ENCODE results near the gene SYNJ2. TPM values are rescaled to one million over a fixed set of nuclear protein-coding genes. Genes with fewer than 3 reads are reported as not detected.

SYNJ2 gene
- total and polyA plus RNA-seq, 3 experiments from 2014 or later, result 8.7 to 17.5 (median 16.7) TPM

DNA sequence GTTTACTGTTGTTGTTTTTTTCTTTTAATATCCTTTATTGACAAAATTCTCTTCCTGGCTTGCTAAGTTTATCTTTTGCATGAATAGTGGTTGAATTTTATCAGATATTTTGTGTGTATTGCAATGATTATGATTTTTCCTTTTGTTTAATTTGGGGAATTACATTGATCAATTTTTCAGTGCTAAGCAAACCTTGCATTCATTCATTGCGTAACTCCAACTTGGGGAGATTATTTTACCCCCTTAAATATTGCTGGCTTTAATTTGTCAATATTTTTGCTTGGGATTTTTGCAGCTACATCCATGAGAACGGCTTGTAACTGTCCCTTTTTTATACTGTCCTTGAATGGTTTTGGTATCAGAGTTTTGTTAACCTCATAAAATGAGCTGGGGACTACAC is 123.0 kb downstream of the SYNJ2 start:
- no peaks in the 10 kb centered on the region for H3K27me3 Mint-ChIP-seq
- CTCF ChIA-PET, result no interaction called here
- H3K4me1 Mint-ChIP-seq, result no peaks in the 10 kb centered on the region
- H3K36me3 Mint-ChIP-seq, result peaks cover 5 to 8% (median 5%) of the 10 kb centered on the region in 3 donors
- no peaks in the 10 kb centered on the region for H3K9me3 ChIP-seq (ENCODE audit: low read length)
- POLR2A ChIA-PET, result no interaction called here
- H3K36me3 ChIP-seq (ENCODE audit: insufficient read depth, low read length), result no peaks in the 10 kb centered on the region
- no peak overlapping the region for H3K4me3 ChIP-seq (ENCODE audit: low read length)
- DNase-seq, result no peak
- no peak overlapping the region for H3K27ac Mint-ChIP-seq
- no peaks in the 10 kb centered on the region for H3K4me1 ChIP-seq (ENCODE audit: insufficient read depth, low read length)
- no peaks in the 10 kb centered on the region for H3K27me3 ChIP-seq (ENCODE audit: insufficient read depth, low read length, poor library complexity, severe bottlenecking)
- H3K4me3 Mint-ChIP-seq, result no peak overlapping the region
- no peaks in the 10 kb centered on the region for H3K9me3 Mint-ChIP-seq
- H3K27ac ChIP-seq (ENCODE audit: low read depth, low read length), result no peak overlapping the region

DNA sequence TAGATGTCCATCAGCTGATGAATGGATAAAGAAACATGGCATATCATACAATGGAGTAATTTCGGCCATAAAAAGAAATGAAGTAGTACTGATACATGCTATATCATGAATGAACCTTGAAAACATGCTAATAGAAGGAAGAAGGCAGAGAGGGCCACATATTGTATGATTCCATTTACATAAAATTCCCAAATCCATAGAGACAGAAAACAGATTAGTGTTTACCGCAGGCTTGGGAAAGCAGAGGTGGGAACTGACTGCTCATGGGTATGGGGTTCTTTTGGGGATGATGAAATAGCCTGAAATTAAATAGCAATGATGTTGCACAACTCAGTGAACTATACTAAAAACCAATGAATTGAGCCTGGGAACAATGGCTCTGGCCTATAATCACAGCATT is 128.1 kb downstream of the SYNJ2 start:
- Histone ChIP-seq H3K27me3 (ENCODE audit: insufficient read depth, low read length, poor library complexity, severe bottlenecking) (no peaks in the 10 kb centered on the region), H3K36me3 (ENCODE audit: insufficient read depth, low read length) (no peaks in the 10 kb centered on the region), H3K9me3 (ENCODE audit: low read length) (no peaks in the 10 kb centered on the region), H3K4me3 (ENCODE audit: low read length) (no peak overlapping the region), H3K27ac (ENCODE audit: low read depth, low read length) (no peak overlapping the region), H3K4me1 (ENCODE audit: insufficient read depth, low read length) (no peaks in the 10 kb centered on the region)
- ChIA-PET CTCF (no interaction called here), POLR2A (no interaction called here)
- H3K4me1 Mint-ChIP-seq, result no peaks in the 10 kb centered on the region
- no peak overlapping the region for H3K4me3 Mint-ChIP-seq
- peak overlapping the region in 1 of 8 donors; percentile 3 for H3K27ac Mint-ChIP-seq
- no peak for DNase-seq
- peaks cover 0 to 39% (median 15%) of the 10 kb centered on the region in 3 donors for H3K36me3 Mint-ChIP-seq
- H3K27me3 Mint-ChIP-seq, result no peaks in the 10 kb centered on the region
- no peaks in the 10 kb centered on the region for H3K9me3 Mint-ChIP-seq

GRCh38 chr6:158110986-158111385 is 129.3 kb downstream of the SYNJ2 start:
- H3K9me3 Mint-ChIP-seq, result no peaks in the 10 kb centered on the region
- no peak overlapping the region for H3K4me3 ChIP-seq (ENCODE audit: low read length)
- H3K27me3 Mint-ChIP-seq, result no peaks in the 10 kb centered on the region
- no peaks in the 10 kb centered on the region for H3K4me1 Mint-ChIP-seq
- no peak overlapping the region for H3K27ac Mint-ChIP-seq
- POLR2A ChIA-PET, result no interaction called here
- peaks cover 0 to 45% (median 15%) of the 10 kb centered on the region in 3 donors for H3K36me3 Mint-ChIP-seq
- H3K27me3 ChIP-seq (ENCODE audit: insufficient read depth, low read length, poor library complexity, severe bottlenecking), result no peaks in the 10 kb centered on the region
- no peak for DNase-seq
- H3K27ac ChIP-seq (ENCODE audit: low read depth, low read length), result no peak overlapping the region
- CTCF ChIA-PET, result no interaction called here
- no peak overlapping the region for H3K4me3 Mint-ChIP-seq
- no peaks in the 10 kb centered on the region for H3K9me3 ChIP-seq (ENCODE audit: low read length)
- no peaks in the 10 kb centered on the region for H3K4me1 ChIP-seq (ENCODE audit: insufficient read depth, low read length)
- no peaks in the 10 kb centered on the region for H3K36me3 ChIP-seq (ENCODE audit: insufficient read depth, low read length)

- POLR2A ChIA-PET, result no interaction called here
- Histone ChIP-seq H3K4me3 (ENCODE audit: low read length) (no peak overlapping the region), H3K27ac (ENCODE audit: low read depth, low read length) (no peak overlapping the region), H3K9me3 (ENCODE audit: low read length) (no peaks in the 10 kb centered on the region), H3K4me1 (ENCODE audit: insufficient read depth, low read length) (no peaks in the 10 kb centered on the region), H3K27me3 (ENCODE audit: insufficient read depth, low read length, poor library complexity, severe bottlenecking) (no peaks in the 10 kb centered on the region), H3K36me3 (ENCODE audit: insufficient read depth, low read length) (no peaks in the 10 kb centered on the region)
- CTCF ChIA-PET, result no interaction called here
- Mint-ChIP-seq H3K4me1 (no peaks in the 10 kb centered on the region), H3K9me3 (no peaks in the 10 kb centered on the region), H3K36me3 (peaks cover 0 to 49% (median 21%) of the 10 kb centered on the region in 3 donors), H3K27ac (no peak overlapping the region), H3K4me3 (no peak overlapping the region), H3K27me3 (no peaks in the 10 kb centered on the region)
- no peak for DNase-seq
Measured at GRCh38 chr6:158111987-158112386, 130.3 kb downstream of the SYNJ2 start.

DNA sequence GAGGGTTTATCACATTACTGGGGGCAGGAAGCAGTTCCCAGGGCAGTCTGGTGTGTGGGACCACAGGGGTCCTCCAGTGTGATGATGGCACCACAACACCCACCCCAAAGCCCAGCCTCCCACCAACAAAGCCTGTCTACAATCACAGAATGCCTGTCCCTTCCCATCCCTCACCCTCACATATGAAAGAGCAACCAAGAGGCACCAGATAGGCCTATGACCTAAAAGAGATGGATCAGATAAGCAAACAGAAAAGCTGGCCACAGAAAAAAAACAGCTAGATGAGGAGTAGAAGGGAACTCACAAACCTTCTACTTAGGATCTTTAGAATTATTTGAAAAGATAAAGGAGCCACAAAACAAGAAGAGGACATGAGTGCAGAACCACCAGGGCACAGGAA is 132.1 kb downstream of the SYNJ2 start:
- DNase-seq, result no peak
- H3K4me3 Mint-ChIP-seq, result no peak overlapping the region
- no peak overlapping the region for H3K27ac Mint-ChIP-seq
- H3K9me3 Mint-ChIP-seq, result no peaks in the 10 kb centered on the region
- ChIA-PET CTCF (no interaction called here), POLR2A (no interaction called here)
- peaks cover 2 to 60% (median 25%) of the 10 kb centered on the region in 3 donors for H3K36me3 Mint-ChIP-seq
- Histone ChIP-seq H3K9me3 (ENCODE audit: low read length) (no peaks in the 10 kb centered on the region), H3K4me3 (ENCODE audit: low read length) (no peak overlapping the region), H3K4me1 (ENCODE audit: insufficient read depth, low read length) (no peaks in the 10 kb centered on the region), H3K36me3 (ENCODE audit: insufficient read depth, low read length) (no peaks in the 10 kb centered on the region), H3K27ac (ENCODE audit: low read depth, low read length) (no peak overlapping the region), H3K27me3 (ENCODE audit: insufficient read depth, low read length, poor library complexity, severe bottlenecking) (no peaks in the 10 kb centered on the region)
- H3K4me1 Mint-ChIP-seq, result no peaks in the 10 kb centered on the region
- no peaks in the 10 kb centered on the region for H3K27me3 Mint-ChIP-seq

- no peaks in the 10 kb centered on the region for H3K4me1 ChIP-seq (ENCODE audit: insufficient read depth, low read length)
- ChIA-PET CTCF (no interaction called here), POLR2A (no interaction called here)
- no peak for DNase-seq
- Mint-ChIP-seq H3K27me3 (no peaks in the 10 kb centered on the region), H3K36me3 (peaks cover 5 to 56% (median 21%) of the 10 kb centered on the region in 3 donors), H3K27ac (peak overlapping the region in 2 of 8 donors; percentile 10 to 56), H3K9me3 (no peaks in the 10 kb centered on the region), H3K4me3 (no peak overlapping the region), H3K4me1 (no peaks in the 10 kb centered on the region)
- H3K9me3 ChIP-seq (ENCODE audit: low read length), result no peaks in the 10 kb centered on the region
- no peaks in the 10 kb centered on the region for H3K27me3 ChIP-seq (ENCODE audit: insufficient read depth, low read length, poor library complexity, severe bottlenecking)
- H3K36me3 ChIP-seq (ENCODE audit: insufficient read depth, low read length), result no peaks in the 10 kb centered on the region
- no peak overlapping the region for H3K4me3 ChIP-seq (ENCODE audit: low read length)
- no peak overlapping the region for H3K27ac ChIP-seq (ENCODE audit: low read depth, low read length)
Measured at GRCh38 chr6:158115102-158115501, 133.4 kb downstream of the SYNJ2 start.

GRCh38 chr6:158115508-158115907 is 133.8 kb downstream of the SYNJ2 start:
- ChIA-PET CTCF (no interaction called here), POLR2A (no interaction called here)
- Histone ChIP-seq H3K4me3 (ENCODE audit: low read length) (no peak overlapping the region), H3K27ac (ENCODE audit: low read depth, low read length) (no peak overlapping the region), H3K36me3 (ENCODE audit: insufficient read depth, low read length) (no peaks in the 10 kb centered on the region), H3K4me1 (ENCODE audit: insufficient read depth, low read length) (no peaks in the 10 kb centered on the region), H3K9me3 (ENCODE audit: low read length) (no peaks in the 10 kb centered on the region), H3K27me3 (ENCODE audit: insufficient read depth, low read length, poor library complexity, severe bottlenecking) (no peaks in the 10 kb centered on the region)
- Mint-ChIP-seq H3K27ac (peak overlapping the region in 1 of 8 donors; percentile 56), H3K4me3 (no peak overlapping the region), H3K36me3 (peaks cover 5 to 58% (median 22%) of the 10 kb centered on the region in 3 donors), H3K9me3 (no peaks in the 10 kb centered on the region), H3K27me3 (no peaks in the 10 kb centered on the region), H3K4me1 (no peaks in the 10 kb centered on the region)
- no peak for DNase-seq

- Mint-ChIP-seq H3K27me3 (no peaks in the 10 kb centered on the region), H3K4me3 (no peak overlapping the region), H3K36me3 (peaks cover 15 to 51% (median 27%) of the 10 kb centered on the region in 3 donors), H3K27ac (peak overlapping the region in 1 of 8 donors; percentile 61), H3K4me1 (no peaks in the 10 kb centered on the region), H3K9me3 (no peaks in the 10 kb centered on the region)
- no peaks in the 10 kb centered on the region for H3K4me1 ChIP-seq (ENCODE audit: insufficient read depth, low read length)
- no peaks in the 10 kb centered on the region for H3K27me3 ChIP-seq (ENCODE audit: insufficient read depth, low read length, poor library complexity, severe bottlenecking)
- no peaks in the 10 kb centered on the region for H3K9me3 ChIP-seq (ENCODE audit: low read length)
- DNase-seq, result no peak
- POLR2A ChIA-PET, result no interaction called here
- CTCF ChIA-PET, result no interaction called here
- no peaks in the 10 kb centered on the region for H3K36me3 ChIP-seq (ENCODE audit: insufficient read depth, low read length)
- no peak overlapping the region for H3K27ac ChIP-seq (ENCODE audit: low read depth, low read length)
- no peak overlapping the region for H3K4me3 ChIP-seq (ENCODE audit: low read length)
Measured at GRCh38 chr6:158118886-158119285, 137.2 kb downstream of the SYNJ2 start.

- H3K9me3 ChIP-seq (ENCODE audit: low read length), result no peaks in the 10 kb centered on the region
- no peak overlapping the region for H3K4me3 ChIP-seq (ENCODE audit: low read length)
- ChIA-PET POLR2A (no interaction called here), CTCF (no interaction called here)
- H3K27me3 ChIP-seq (ENCODE audit: insufficient read depth, low read length, poor library complexity, severe bottlenecking), result no peaks in the 10 kb centered on the region
- Mint-ChIP-seq H3K36me3 (peaks cover 21 to 42% (median 32%) of the 10 kb centered on the region in 3 donors), H3K27me3 (no peaks in the 10 kb centered on the region), H3K4me1 (no peaks in the 10 kb centered on the region), H3K27ac (no peak overlapping the region), H3K4me3 (no peak overlapping the region), H3K9me3 (no peaks in the 10 kb centered on the region)
- H3K4me1 ChIP-seq (ENCODE audit: insufficient read depth, low read length), result no peaks in the 10 kb centered on the region
- DNase-seq, result no peak
- no peak overlapping the region for H3K27ac ChIP-seq (ENCODE audit: low read depth, low read length)
- H3K36me3 ChIP-seq (ENCODE audit: insufficient read depth, low read length), result no peaks in the 10 kb centered on the region
Measured at GRCh38 chr6:158121335-158121734, 139.7 kb downstream of the SYNJ2 start.

Measured in CD8-positive, alpha-beta memory T cell (primary cell).